Kidney glomerular epithelial cell (primary cell): ENCODE results near the gene THRB.
"Not testable (repeated sequence)": the region's sequence is repeated elsewhere in the genome, so short reads cannot be mapped to it uniquely, and the experiment has no call there.

Source experiments
- DNase-seq: peaks from one replicate; lab custom pipeline; 2025; lab: John Stamatoyannopoulos, UW

Gene THRB

DNA sequence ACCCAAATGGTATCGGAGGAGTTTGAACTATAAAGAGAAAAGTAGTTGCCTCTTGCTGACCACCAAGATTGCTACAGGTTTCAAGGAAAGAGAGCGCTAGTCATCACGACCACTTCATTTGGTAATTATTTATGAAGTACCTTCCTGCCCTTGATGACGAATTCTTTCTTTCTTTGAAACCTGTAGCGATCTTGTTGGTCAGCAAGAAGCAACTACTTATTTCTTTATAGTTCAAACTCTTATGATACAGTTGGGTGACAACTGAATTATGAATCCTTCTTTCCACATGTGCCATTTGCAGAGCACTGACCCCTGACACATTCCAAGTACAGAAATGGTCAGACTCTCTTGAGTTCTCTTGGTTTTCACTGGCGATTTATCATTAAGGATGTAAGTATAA, 46.8 kb downstream of the THRB start:
- DNase-seq, result no peak

DNA sequence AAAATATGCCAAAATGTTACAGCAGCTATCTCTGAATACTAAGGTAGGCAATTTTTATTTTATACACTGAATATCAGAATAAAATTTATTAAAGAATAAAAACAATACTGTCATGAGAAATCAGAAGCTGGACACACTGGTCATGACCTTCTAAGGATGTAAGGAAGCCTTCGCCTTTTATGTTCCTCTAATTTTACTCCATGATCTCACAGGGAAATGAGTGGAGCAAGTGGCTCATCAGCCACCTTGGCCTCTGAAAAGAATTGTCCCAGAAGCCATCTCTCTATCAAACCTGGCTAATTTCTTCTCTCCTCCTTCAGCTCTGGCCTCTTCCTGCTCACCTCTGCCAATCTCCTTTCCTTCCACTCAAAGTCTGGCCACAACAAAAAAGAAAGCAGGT, 48.6 kb downstream of the THRB start:
- DNase-seq, result no peak

DNA sequence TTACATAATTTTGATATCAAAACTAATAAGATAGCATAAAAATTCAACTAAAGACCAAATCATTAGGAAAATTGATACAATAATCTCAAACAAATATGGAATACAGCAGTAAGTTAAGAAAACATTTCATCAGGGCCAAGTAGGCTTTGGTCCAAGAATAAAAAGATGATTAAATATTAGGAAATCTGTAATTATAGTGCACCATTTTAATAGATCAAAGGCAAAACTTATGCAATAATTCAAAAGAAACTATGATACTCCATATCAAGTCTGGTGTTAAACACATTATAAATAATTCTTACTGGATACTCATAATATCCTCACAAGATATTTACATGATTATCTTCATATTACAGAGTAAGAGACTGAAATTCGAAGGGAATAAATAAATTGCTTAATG, 51.2 kb downstream of the THRB start:
- DNase-seq, result no peak

DNA sequence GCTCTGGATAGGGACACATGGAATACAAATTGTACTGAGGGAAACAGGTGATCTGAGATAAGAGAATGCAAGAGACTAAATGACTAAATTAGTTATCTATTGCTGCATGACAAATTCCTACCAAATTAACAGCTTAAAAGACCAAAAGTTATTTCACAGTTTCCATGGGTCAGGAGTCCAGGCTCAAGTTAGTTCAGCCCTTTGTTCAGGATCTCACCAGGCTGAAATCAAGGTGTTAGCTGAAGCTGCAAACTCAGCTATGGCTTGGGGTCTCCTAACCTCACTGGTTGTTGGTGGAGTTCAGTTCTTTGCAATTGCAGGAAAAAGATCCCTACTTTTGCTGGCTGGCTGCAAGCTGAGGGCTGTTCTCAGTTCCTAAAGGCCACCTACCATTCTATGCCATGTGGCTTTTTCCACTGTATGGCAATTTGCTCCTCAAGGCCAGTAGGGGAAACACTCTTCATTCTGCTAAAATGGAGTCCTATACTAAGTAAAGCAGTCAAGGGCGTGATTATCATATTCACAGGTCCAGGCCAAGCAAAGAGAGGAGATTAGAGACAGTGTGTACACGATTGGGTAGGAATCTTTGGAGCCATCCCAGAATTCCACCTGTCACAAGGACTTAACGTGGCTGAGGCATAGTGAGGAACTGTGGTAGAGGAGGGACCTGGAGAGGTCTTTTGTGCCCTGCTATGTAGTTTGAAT, 53.7 kb downstream of the THRB start:
- no peak for DNase-seq

DNA sequence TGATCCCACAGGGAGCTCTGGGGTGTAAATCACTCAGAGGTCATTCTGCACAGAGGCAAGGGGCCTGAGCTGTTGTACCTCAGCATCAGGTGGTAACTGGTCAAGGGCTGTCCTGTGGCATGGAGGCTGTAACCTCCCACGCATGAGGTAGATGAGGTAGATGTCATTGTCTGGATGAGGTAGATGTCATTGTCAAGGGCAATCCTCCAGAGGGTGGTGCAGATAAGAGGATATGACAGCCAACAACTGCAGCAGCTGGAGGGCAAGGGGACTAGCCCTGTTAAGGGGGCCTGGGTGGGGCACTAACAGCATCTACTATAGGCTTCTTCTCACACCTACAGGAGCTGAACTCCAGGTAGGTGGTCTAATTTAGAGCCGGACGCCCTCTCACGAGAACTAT, 55.6 kb downstream of the THRB start:
- DNase-seq, result no peak

DNA sequence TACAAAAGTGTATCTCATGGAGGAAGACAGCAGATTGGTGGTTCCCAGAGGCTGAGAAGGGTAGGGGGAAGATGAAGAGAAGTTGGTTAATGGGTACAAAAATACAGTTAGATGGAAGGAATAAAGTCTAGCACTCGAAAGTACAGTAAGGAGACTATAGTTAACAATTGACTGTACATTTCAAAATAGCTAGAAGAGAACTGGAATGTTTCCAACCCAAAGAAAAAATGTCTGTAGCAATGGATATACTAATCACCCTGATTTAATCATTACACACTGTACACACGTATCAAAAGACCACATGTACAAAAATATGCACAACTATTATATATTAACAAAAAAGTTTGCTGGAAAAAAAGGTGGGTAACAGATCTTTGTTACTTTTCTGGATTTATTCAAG, 57.3 kb downstream of the THRB start:
- peak; percentile 49 for DNase-seq

DNA sequence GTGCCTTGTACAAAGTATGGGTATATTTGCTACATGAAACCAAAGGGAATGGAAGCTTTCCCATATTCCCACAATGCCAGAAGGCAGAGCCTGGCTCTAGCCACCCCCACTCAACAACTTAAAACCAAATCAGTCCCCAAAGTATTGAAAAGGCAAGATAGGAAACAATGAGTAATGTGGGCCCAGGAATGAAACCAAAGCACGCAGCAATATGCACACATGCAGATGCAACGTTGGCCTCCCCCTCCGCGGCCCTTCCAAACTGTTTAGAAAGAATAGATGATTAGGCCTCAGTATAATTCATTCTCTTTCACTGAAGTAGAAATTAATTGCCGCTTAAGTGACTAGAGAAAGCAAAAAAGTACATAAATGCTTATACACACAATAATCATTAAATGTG, 59.1 kb downstream of the THRB start:
- DNase-seq, result no peak

DNA sequence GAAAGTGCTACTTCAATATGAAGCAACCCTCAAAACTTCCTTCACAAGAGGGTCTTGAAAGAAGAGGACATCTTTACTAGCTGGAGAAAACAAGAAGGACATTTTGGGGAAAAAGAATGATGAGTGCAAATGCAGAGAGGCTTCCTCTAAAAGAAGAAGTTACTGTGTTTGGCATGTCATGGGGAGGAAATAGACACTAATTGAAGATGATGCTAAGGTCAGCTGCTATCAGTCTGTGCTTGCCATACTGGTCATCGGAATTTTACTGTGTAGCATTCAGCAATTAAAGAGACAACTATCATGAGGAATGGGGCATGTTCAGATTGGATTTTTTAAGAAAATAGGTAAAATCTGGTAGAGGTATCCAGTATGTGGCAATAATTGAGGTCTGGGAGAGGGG, 60.0 kb downstream of the THRB start:
- DNase-seq, result no peak

DNA sequence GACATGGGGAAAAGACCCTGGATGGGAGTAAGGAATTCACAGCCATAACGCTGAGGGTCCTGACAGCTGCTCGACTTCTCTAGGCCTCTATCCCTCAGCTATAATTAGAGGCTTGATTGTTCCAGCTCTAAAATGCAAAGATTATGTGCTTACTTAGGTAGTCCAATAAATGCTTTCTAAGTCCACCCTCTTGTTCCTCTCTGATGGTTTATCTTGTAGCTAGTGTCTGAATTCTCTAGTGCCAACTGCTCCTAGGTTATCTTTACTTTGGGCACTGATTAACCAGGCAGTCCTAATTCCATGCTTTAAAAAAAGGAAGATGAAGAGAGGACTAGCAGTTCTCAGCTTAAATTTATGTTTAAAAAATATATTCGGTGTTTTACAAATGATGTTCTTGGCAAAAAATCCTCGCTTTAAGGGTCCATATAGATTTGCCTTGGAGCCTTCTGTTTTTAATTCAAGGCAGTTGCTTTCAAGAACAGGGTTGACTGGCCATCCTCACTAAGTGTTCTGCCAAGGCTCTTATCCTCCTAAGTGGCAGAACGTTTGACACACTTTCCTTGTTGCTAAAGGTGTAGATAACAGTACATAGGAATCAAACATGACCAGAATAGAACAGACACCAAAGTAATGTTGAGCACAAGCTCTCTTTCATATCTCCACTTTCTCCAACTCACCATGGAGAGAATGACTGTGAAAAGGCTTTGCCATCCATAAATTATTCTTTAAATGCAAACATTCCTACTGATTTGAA, 60.6 kb downstream of the THRB start:
- no peak for DNase-seq

DNA sequence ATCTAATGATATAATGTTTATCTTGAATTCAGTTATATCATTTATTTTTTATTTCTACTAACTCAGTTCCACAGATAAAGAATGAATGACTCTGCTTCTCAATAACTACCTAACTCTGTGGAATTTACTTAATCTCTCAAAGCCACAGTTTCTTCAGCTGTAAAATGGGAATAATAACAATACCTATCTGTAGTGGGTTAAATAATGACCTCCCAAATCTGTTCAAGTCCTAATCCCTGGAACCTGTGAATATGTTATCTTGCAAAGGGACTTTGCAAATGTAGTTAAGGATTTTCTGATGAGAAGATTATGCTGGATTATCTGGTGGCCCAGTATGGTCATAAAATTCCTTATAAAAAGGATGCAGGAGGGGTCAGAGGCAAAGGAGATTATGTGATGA, 61.7 kb downstream of the THRB start:
- no peak for DNase-seq

DNA sequence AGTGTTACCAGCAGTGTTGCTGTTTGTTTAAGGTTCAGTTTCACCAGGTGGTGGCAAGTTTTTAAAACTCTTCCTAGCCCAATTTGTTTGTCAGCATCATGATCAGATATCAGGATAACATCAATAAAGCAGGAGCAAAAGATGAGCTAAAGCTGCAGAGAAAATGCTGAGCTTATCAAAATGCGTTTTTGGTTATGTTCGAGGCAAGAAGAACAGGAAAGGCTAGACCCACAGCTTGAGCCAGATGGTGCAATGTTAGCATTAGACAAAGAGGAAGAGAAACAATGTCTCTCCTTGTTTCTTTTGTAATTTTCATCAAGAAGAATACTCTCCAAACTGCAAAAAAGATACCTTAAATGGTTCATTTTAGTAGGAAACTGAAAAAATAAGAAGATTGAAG, 66.2 kb downstream of the THRB start:
- DNase-seq, result no peak

DNA sequence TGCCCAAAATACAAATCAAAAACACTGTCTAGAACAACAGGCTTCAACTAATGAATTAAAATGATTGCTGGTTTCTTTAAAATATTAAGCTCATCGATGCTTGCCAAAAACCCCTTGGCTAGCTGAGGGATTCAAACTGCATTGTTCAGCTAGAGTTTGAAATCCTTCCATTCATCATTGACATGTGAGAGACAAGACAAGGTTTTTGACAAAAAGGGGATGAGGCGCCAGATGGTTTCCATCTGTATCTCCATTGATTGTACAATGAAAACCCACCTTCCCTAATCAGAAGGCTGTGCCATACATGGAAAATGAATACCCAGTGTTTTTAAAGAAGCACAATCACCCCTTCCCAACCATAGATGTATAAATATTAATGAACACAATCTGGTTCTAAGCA, 67.8 kb downstream of the THRB start:
- no peak for DNase-seq

DNA sequence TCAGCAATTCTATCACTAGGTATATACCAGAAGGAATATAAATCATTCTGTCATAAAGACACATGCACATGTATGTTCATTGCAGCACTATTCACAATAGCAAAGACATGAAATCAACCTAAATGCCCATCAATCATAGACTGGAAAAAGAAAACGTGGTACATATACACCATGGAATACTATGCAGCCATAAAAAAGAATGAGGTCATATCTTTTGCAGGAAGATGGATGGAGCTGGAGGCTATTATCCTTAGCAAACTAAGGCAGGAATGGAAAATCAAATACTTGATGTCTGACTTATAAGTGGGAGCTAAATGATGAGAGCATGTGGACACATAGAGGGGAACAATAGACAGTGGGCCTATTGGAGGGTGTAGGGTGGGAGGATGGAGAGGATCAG, 73.8 kb downstream of the THRB start:
- DNase-seq, result not testable (repeated sequence)

DNA sequence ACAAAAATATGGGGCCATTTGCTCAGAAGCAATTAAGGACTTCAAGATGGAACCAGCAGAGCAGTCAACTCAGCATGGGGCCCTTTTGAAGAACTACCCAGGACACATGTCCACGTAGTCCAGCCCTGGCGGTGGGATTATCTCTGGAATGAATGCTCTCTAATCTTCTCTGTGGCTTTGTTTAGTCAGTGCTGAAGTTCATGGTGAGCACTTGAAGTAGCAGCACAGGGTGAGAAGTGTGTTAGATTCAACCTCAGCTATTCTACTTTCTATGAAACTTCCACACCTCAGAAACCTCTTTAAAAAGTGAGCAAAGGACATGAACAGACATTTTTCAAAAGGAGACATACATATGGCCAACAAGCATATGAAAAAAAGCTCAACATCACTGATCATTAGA, 74.4 kb downstream of the THRB start:
- DNase-seq, result no peak

DNA sequence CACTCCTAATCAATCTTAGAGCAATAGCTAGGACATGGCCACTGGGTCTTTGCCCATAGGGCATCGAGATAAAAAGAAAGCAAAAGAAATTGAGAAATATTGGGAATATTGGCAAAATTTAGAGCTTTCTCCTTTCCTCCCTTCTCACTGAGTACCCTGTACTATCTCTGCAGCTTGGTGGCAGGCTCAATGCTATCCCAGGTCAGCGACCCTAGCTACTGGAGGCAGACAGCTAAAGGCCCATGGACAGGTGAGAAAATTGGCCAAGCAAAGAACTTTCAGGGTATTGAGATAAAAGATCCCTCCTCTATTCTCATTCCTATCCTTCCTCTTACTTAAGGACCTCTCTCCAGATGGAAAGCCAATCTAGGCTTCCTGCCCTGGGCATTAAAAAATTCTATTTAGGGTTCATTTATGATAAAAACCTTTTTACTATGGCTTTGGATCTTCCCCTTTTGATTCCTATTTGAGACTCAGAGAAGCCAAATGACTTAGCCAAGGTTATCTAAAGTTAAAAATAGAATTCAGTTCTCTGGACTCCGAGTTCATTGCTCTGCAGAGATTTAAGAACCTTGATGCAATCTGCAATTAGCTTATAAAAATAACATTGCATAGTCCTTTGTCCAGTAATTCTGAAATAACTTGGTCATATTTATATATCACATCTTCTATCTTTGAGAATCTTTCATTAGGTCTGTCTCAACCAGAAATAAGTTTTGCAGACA, 75.4 kb downstream of the THRB start:
- DNase-seq, result no peak

DNA sequence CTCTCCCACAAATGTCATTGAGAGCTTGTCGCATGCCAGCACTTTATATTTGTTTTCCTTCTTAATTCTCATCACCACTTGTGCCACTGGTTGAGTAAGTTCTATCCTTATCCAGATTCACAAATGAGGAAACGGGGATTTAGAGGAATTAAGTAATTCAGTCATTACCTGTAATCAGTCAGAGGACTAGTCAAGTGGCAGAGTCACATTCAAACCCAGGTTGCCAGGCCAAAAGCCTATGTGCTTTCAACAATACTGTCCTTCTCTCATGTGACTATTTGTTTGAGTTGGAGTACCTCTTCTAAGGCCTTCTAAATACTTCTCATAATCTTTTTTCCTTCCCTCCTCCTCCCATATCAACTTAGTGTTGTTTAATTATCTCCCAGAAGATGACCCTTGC, 76.9 kb downstream of the THRB start:
- DNase-seq, result no peak

DNA sequence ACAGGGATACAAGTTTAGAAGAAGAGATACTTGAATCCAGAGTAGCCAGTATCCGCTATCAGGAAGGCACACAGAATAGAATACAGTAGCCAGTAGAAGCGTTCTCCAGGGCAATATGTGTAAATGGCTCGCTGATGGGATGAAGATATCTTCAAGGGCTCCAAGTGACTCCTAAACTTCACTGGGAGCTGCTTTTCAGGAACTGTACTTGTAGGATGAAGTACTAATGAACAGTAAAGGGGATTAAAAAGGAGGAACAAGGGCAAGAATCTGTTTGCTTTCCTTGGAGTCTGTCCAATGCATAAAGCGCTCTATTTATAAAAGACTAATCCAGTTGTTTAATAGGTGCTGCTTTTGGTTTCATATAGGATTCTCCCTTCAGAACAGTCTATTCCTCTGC, 78.4 kb downstream of the THRB start:
- DNase-seq, result no peak

DNA sequence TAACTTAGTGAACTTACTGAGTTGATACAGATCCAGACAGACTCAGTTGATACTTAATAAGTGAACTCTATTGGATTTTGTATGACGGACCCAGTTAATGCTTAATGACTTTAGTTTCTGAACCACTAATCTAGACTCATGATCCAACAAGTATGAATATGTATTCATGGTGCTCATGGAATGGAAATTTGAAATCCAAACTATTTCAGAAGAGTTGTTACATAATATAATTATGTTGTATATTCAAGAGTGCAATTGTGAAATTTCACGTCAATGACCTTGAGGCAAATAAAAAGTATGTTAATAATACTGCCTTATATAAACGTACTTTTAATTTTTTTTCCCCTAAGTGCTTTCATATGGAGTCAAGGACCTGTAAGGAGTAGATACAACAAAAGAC, 78.8 kb downstream of the THRB start:
- DNase-seq, result no peak

DNA sequence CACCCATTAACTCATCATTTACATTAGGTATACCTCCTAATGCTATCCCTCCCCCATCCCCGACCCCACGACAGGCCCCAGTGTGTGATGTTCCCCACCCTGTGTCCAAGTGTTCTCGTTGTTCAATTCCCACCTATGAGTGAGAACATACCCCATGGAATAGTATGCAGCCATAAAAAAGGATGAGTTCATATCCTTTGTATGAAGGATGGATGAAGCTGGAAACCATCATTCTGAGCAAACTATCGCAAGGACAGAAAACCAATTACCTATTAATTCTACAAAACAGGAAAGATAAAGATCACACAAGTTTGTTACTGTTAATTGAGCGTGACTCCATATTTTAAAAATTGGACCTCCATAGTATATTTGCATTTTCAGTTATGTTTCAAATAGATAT, 81.0 kb downstream of the THRB start:
- DNase-seq, result not testable (repeated sequence)

DNA sequence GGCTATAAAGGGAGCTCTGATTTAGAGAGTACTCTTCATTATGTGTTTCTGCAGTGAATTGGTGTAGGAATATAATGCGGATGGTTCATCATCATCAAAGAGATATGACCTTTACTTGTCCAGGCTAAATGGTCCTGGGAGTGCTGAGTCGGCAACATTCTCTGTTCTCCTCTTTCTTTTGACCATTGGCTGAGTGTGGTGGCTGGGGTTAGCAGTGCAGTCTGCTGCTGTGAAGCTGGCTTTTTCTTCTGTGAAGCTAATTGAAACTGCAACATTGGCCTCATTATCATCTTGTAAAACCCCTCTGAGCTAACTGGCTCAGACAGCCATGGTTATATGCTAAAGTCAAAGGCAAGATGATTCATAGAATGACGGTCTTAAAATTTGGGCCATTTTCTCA, 83.8 kb downstream of the THRB start:
- DNase-seq, result no peak

DNA sequence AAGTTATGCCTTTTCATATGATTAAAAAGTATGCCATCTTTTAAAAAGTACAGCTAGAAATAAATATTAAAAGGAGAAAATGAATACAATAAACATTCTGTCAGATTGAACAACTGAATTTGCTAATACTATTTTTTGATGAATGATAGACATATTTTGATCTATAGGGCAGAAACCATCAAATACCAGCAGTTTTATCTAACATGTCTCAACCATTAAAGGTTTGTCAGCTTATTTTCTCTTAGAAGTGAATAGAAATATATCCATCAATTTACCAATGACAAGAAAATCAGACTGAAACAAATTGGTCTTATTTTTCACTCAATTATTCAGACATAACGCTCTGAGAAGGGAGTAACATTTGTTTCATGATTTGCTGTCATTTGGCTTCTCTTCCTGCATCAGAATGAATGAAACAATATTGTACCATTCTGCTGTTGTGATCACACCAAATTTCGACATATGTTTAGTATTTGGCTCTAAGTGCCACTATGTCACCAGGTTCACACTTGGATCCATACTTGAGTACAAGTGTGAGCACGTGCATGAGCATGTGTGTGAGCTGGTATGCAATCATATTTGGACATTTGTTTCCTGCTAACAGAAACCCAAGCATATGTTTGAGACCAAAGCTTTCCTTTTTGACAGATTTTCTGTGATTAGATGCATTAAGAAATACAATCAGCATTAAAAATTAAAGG, 86.5 kb downstream of the THRB start:
- DNase-seq, result no peak

DNA sequence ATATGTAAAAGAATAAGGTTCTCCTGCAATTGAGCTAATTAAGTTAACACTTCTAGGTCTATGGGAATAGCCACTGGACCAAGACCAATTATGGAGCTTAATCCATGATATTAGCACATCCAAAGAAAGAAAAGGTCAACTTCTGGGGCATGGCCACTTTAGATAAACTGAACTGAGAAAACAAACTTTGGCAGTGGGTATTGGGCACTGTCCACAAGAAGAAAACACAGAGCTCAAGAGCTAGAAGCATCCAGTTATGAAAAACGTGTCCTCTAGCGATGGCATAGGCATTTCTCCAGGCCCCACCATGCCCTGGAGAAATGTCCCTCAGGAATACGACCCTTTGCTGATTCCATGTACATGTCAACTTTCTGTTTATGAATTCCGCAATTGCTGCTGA, 87.8 kb downstream of the THRB start:
- no peak for DNase-seq

DNA sequence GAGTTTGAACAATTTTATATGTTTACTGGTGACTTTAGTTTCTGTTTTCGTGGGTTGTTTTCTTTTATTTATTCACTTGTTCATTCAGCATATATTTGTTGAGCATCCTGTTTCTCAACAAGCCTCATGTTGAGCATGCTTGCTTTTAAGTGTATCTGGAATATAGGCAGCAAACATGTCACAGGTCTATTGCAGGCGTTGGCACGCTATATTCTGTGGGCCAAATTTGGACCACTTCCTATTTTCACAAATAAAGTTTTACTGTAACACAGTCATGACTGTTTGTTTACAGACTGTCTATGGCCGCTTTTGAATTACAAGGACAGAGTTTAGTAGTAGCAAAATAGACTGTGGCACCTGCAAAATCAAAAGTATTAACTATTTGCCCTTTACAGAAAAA, 89.6 kb downstream of the THRB start:
- DNase-seq, result no peak
